Right forelimb (tissue), 1 donor: ENCODE measurements around the gene GALNT18.

Experiments used
- DNase-seq: peaks from one replicate; pipeline ENCODE4 v3.0.0-alpha.2; 2018

Gene GALNT18

DNA sequence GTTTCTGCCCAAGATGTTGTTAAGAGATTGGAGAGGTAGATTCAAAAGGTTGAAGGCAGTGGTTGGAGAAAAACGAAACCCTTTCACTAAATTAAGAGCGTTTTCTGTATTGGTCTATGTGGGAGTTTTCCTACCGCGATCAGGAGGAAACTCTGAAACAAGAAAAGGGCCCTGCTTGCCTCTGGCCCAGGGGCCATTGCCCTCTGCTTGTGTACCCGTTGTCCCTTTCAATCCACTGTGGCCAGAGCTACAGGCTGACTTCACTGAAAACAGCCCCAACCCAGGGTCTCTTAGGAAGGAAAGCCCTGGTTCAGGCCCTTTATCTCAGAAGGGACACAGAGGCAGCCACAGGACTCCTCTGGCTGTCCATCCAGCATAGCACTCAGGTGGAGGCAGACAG lies 367.8 kb downstream of the GALNT18 start:
- no peak for DNase-seq

DNA sequence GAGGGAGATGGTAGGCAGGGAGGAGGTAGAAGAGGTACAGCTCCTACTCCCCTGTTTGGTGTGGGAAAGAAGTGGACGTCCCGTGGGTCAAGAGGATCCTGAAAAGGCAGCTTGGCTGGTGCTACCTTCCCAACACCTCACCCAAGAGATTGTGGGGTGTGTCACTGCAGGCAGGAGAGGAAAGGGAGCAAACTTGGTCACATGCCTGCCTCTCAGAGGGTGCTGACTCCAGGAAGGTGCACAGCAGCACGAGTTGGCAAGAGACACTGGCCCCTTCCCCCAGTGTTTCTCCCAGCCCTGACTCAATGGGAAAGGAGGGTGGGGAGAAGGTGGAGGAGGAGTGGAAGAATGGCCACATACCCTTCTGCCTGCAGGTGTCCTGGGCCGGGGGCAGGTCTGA lies 368.3 kb downstream of the GALNT18 start:
- no peak for DNase-seq

DNA sequence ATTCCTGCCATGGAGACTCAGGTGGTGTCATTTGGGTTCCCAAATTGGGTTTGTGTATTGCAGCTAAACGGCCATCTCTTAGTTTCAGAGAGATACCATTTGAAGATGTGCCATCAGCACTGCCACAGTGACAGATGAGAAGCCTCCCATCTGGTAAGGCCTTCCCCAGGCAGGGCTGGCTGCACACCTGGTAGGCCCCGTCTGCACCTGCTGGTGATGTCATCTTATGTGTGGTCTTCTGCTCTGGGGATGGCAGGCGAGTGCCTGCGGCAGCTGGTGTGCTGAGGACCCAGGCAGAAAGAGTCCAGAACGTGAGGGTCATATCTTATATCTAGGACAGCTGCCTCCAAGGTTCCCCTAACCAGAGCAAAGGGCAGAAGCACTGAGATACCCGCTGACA lies 369.4 kb downstream of the GALNT18 start:
- DNase-seq, result no peak

DNA sequence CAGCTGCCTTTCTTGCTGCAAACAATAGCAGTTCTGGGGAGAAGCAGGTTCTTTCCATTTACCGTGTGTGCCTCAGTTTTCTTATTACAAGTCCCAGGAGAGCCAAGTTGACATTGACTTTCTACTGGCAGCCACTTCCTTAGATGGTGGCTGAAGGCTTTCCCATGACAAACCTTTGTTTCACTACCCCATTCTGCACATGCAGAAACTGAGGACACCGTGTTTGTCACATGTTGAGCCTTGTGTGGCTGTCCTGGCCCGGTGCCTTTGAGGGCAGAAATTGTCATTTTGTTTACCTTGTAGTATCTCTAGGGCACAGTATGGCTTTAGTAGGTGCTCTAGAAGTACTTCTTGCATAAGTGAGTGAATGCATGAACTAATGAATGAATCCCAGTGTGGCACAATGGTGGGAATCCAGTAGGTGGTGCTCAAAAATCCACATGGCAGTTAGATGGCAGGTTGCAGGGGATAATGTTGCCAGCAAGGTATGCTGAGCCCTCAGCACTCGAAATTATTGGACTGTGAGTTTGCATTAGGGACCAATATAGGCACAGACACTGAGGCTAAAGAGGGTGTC lies 370.3 kb downstream of the GALNT18 start:
- DNase-seq, result no peak

DNA sequence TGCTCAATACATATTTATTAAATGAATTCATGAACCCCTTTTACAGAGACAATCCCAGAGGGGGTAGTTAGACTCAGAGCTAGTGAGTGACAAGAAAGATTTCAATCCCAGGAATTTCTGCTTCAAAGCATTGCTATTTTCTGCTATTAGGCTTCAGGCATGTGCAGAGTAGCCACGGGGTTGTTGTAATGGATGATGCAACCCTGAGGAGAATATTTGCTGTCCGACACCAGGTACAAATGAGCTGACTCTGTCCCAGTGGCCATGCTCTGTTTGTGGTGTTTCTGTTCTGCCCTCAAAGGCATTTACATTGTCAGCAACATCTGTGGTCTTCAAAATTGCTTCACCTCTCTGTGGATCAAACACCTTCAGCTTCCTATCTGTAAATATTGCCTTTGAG lies 371.3 kb downstream of the GALNT18 start:
- DNase-seq, result no peak

DNA sequence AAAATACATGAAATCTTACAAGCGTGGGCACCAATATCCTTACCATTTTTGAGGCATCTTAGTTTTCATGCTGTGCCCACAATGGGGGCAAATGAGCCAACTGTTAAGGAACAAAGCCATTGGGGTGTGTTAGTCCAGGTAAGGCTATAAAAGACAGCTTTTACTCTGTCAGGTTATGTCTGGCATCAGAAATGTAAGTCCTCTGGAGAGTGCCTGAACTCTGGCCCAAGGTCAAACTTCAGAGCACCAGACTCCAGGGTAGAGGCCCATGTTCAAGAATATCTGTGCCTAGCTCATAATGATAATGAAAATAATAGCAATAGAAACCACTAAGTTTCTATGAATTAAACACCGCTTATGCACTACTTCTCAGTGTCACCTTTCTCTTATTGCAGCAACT lies 374.2 kb downstream of the GALNT18 start:
- DNase-seq, result no peak

DNA sequence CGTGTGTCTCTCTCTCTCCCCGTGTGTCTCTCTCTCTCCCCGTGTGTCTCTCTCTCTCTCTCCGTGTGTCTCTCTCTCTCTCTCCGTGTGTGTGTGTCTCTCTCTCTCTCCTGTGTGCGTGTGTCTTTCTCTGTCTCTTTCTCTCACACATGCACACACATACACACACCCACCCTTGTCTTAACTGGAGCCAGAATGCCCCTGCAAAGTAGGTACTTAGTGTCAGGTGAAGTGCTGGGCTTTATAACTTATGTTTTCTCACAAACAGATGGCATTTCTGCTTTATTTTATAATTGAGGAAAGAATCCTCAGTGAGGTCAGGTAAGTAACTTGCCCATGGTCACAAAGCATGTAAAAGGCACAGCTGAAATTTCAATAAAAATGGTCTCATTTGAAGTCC lies 374.7 kb downstream of the GALNT18 start:
- DNase-seq, result no peak

DNA sequence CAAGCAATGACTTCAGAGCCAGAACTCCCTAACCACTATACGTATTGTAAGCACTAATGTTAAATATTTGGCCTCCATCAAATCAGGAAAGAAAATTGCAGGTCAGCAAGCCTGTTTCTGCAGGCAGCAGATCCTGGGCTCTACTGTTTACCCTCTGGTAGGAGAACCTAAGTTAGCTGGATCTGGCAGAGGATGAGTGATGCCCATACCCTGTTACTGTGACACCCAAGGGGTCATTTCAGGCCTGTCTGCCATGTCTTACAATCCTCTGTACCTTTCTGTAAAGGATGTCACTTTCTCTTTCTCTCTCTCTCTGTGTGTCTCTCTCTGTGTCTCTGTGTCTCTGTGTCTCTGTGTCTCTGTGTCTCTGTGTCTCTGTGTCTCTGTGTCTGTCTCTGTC lies 375.6 kb downstream of the GALNT18 start:
- DNase-seq, result no peak

DNA sequence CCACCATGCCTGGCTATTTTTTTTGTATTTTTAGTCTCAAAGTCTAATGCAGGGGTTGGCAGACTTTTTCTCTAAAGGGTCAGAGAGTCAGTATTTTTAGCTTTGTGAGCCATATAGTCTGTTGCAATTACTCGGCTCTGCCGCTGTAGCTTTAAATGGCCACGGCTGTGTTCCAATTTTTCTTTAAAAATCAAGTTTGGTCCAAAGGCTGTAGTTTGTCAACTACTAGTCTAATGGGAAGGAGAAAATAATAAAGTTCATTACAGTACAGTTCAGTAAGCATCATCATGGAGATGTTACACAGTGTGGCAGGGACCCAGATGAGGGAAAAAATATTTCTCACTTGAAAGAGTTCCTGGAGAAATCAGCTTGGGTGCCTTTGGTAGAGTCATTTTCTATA lies 376.4 kb downstream of the GALNT18 start:
- DNase-seq, result no peak

DNA sequence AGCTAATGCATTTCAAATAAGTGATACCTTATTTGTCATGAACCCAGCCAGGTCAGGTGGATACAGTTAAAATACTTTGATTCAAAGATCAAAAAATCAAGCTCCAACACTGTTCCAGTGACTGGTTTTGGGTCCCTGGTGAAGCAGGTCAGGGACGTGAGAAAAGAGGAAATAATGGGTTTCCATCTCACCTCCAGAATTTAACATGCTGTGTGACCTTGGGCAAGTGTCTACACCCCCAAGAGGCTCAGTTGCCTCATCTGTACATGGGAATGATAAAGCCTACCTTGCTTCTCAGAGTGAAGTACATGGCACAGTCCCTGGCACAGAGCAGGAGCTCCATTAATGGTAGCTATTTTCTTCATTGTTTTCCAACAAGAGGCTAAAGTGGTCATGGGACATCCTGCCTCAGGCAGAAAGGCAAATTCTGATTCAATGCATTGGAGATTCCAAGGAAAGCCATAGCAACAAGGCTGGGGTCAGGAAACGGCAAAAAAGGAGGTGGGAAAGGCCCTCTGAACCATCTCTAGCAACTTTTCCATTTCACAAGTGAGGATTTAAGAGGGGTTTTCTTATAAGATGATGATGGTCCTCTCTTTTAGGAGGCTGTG lies 377.2 kb downstream of the GALNT18 start:
- no peak for DNase-seq

DNA sequence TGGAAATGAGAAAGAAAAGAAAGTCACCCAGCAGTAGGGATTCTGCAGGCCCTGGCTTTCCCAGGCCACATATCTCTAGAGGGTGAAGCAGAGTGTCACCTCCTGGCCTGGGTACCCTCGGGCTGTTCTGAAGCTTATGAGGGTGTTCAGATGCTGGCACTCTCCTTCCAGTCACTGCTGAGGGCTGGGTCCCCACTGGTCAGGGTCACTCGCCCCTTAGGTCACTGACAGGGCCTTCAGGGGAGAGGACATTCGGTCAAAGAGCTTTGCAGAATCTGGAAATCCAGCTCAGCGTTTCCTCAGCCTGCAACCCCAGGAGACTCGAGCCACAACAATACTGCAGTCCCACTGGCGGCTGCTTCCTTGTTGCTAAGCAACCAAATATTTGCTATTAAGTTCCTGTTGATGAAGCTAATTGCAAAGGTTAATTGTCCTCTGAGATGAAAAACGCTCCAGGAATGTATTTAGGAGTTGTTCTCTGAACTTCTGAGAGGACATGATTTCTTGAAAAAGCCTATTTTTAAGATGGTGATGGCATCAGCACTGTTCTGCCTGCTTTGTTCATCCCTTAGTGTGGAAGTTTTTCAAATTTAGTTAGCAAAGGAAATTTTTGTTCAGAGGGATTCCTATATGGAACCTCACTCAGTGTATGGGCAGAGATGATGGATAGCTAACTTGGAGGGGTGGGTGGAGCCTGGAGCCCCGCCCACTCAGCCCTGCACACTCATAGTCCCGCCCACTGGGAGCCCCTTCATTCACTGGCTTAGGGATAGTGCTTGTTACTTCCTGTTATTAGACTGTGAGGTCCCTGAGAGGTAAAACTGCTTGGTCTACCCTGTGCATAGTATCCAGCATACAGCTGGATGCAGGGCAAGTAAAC lies 378.0 kb downstream of the GALNT18 start:
- DNase-seq, result peak; percentile 56

DNA sequence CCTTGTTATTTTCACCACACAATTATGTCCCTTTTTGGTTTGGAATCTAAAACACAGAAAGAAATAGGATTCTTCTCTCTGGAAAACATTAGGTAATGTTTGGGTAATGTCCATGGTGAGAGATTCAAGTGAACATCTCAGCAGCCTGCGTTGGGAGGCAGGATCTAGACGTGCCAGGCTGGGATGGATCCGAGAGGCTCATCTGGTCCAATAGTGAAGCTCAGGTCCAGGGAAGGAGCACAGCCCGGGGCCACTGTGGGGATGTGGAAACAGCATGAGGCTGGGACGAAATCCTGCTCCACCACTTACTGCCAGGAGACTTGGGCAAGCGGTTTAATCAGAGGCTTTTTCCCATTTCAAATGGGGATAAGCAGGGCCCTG lies 378.6 kb downstream of the GALNT18 start:
- DNase-seq, result peak; percentile 59

DNA sequence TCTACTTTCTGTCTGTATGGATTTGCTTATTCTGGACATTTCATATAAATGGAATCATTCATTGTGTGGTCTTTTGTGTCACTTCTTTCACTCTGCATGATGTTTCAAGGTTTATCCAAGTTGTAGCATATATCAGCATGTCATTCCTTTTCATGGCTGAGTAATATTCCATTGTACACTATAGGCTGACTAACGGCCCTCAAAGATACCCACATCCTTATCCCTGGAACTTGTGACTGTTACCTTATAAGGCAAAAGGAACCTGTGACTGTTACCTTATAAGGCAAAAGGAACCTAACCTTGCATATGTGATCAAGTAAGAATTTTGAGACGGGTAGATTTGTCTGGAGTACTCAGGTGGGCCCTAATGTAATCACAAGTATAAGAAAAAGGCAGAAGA lies 380.5 kb downstream of the GALNT18 start:
- DNase-seq, result no peak

DNA sequence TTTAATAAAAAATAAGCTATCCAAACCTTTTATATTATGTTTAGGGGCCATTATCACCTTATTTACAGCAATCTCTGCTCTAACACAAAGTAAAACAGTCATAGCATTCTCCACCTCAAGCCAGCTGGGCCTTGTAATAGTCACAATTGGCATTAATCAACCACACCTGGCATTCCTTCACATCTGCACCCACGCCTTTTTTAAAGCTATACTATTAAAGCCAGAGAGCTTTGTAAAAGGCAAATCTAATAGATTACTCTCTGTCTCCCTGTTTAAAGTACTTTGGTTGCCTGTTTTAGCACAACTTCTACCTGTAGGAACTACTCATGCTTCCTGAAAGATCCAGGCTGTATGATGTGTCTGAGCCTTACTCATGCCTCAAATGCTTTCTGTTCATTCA lies 381.8 kb downstream of the GALNT18 start:
- DNase-seq, result no peak

DNA sequence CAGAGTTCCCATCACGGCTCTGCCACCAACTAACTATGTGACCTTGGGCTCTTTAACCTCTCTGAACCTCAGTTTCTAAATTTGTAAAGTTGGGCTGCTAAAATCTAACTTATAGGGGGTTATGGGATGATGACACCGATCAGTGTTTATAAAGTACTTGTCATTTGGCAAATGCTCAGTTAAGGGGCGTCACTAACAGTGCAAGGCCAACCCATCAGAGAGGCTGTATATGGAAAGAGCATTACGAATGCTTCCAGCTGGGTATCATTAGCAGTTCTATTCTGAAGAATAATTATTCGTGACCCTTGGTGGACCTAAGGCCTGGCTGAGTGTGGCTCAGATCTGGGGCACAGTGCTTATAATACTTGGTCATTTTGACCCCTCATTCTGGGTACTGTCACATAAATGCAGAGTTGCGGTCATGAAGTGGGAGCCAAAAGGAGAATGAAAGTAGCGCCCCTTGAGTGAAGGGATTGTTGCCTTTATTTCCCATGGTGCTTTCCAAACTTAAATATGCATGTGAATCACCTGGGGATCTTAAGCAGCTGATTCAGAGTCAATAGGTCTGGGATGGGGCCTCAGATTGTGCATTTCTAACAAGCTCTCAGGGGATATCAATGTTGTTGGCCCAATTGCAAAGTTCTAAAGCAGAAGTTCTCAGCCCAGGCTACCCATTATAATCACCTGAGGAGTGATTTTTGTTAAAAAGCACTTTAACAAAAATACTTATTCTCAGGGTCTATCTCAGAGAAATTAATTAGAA lies 384.6 kb downstream of the GALNT18 start:
- no peak for DNase-seq

DNA sequence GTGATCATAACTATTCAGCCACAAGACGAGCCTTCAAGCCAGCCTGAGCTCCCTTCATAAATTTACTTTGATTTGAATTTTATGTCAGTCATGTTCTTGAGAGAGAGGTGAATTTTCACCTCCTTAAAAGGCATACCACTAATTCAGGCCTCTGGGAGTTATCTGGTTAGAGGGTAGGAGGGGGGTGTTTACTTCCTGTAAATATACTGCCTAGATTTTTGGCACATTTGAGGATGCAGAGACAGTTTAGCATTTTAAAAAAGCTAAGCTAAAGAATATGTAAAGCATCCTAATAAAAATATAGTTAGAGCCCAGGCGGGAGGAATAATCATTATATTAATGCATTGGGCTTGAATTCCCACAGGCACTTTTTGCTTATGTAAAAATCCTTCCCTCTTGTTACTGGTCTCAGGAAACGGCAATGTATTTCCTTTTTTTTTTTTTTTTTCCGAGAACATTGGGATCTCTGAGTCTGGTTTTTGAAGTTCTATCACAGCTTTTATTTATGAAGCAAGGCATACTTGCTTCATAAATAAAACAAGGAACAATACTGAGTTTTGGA lies 385.2 kb downstream of the GALNT18 start:
- no peak for DNase-seq

DNA sequence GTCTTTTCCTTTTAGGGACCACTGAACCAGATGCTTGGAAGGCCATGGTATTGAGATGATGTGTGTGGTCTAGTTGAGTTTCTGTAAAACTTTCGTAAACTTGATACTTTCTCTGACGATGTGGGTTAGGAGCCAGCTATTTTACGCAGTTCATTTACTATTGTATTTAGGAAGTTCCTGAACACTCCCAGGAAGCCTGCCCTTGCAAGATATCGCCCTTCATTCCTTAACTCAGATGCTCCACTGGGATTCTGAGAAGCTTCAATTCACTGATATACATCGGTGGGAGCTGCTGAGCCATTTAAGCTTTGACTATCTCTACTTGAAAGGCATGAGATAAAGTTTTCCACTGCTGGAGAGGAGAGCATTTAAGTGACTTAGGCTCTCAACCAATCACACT lies 390.0 kb downstream of the GALNT18 start:
- no peak for DNase-seq

DNA sequence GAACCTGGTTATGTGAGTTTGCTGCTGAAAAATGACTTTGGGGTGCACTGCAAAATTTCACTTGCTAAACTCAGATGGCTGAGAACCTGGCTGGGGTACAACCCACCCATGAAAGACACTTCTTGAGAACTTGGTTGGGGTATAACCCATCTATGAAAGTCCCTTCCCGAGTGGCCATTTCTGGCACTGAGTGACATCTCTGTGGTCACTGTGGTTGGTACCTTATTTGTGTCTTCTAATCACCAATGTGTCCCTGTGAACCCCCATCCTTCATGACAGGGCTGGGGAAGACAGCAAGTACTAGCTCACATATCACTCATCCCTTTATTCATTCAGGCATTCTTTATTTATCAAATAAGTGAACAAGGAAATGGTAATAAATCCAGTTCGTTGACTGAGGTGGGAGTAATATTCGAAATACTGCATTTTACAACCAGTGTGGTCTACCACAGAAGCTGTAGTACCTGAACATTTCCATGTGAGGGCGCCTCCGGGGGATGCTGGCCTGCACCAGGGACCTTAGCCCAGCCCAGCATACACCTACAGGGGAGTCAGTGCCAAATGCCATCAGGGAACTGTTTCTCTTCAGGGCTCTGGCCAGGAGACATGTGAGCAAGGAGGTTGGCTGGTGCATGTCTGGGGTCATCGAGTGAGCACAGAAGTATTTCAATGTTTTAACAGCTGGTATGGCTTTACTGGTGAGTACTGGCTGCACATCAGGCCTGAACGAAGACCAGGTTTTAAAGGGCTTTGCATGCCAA lies 390.8 kb downstream of the GALNT18 start:
- no peak for DNase-seq

DNA sequence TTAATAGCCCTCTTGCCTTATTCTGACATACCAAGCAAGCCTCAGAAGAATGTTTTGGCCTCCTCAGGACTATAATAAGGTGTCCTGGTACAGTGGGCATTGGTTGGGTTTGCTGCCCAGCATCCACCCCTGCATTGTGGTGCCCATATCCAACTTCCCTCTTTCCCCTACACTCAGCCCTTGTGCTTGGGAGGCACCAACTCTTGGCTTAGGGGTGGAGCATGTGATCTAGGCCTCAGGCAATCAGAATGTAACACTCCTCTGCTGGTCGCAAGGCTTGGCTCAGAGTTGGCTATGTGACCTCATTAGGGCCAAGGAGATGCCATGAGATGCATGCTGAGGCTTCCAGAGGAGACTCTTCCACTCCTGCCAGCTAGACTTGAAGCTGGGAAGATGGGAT lies 391.7 kb downstream of the GALNT18 start:
- no peak for DNase-seq

DNA sequence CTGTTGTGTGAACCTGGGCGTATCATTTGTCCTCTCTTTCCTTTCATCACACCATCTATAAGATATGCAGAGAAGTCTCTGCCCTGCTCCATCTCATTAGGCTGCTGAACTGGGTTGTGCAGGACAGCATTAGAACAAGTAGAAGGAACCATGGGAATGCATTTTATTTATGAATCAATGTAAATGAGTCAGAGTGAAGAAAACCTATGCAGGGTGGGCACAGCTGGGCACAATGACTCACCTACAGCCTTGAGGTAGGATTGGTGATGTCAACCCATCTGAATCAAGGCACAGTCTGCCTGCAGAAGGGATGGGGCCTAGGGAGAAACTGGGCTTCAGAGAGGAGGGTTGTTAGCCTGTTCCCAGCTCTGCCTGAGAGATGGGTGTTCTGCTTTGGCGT lies 392.2 kb downstream of the GALNT18 start:
- DNase-seq, result no peak

DNA sequence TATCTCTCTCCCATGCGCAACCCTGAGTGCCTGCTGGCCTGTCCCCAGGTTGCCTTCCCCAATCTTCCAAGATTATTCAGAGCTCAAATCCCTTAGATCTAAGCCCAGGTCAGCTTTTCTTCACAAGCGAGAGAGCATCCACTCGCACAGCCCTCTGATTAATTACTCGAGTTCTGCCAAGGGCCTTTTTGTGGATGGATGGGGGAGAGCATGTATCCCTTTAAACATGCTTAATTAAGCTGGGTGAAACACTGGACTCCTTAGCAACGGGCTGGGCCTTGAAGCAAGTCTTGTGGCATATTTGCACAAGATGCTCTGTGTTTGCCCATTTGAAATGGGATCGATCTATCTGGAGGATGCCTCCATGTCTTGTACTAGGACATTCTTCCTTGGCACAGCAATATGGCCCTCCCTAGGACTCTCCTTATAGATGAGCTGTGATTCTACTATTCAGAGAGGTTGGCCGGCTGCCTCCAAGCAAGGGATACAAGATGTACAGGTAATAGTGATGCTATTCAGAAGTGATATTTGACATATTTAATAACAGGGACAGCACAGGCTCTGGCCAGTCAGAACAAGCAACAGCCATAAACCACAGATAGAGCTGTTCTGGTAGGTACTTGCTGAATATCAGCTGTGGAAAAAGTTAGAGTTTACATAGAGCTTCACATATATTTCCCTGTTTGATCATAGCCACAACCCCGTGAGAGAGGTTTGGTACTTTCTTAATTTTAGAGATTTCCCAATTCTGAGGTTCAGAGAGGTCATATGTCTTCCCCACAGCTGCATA lies 394.3 kb downstream of the GALNT18 start:
- no peak for DNase-seq
